GM19455 (cell line): ENCODE measurements around the gene HS6ST2.

Experiments used
- ATAC-seq: cut with Tn5 transposase; IDR thresholded peaks from one replicate; pipeline ENCODE4 v1.9.1; 2021; ENCODE audit not compliant: unreplicated experiment

HS6ST2 gene

GRCh38 chrX:132748268-132748667 is 210.2 kb downstream of the HS6ST2 start:
- ATAC-seq = no peak

GRCh38 chrX:132745593-132745992 is 212.8 kb downstream of the HS6ST2 start:
- no peak for ATAC-seq

GRCh38 chrX:132744470-132744869 is 214.0 kb downstream of the HS6ST2 start:
- no peak for ATAC-seq

- no peak for ATAC-seq
These were observed 215.3 kb downstream of the HS6ST2 start for GRCh38 chrX:132743086-132743485.

GRCh38 chrX:132742246-132742645 is 216.2 kb downstream of the HS6ST2 start:
- ATAC-seq = no peak

GRCh38 chrX:132741689-132742088 is 216.7 kb downstream of the HS6ST2 start:
- ATAC-seq = no peak

GRCh38 chrX:132740316-132741123 is 217.9 kb downstream of the HS6ST2 start:
- no peak for ATAC-seq

GRCh38 chrX:132738951-132739350 is 219.5 kb downstream of the HS6ST2 start:
- ATAC-seq = no peak

- no peak for ATAC-seq
These were observed 220.7 kb downstream of the HS6ST2 start for GRCh38 chrX:132737743-132738142.

- ATAC-seq = no peak
These were observed 226.2 kb downstream of the HS6ST2 start for GRCh38 chrX:132732236-132732635.

- ATAC-seq = no peak
These were observed 227.7 kb downstream of the HS6ST2 start for GRCh38 chrX:132730726-132731125.

GRCh38 chrX:132730266-132730665 is 228.2 kb downstream of the HS6ST2 start:
- no peak for ATAC-seq

- ATAC-seq = no peak
These were observed 230.1 kb downstream of the HS6ST2 start for GRCh38 chrX:132728296-132728695.

- no peak for ATAC-seq
These were observed 239.9 kb downstream of the HS6ST2 start for GRCh38 chrX:132718431-132718958.

GRCh38 chrX:132716006-132716405 is 242.4 kb downstream of the HS6ST2 start:
- no peak for ATAC-seq

- no peak for ATAC-seq
These were observed 243.5 kb downstream of the HS6ST2 start for GRCh38 chrX:132714913-132715312.

- no peak for ATAC-seq
These were observed 246.1 kb downstream of the HS6ST2 start for GRCh38 chrX:132712350-132712749.

GRCh38 chrX:132710656-132711155 is 247.7 kb downstream of the HS6ST2 start:
- no peak for ATAC-seq

GRCh38 chrX:132708529-132708928 is 249.9 kb downstream of the HS6ST2 start:
- no peak for ATAC-seq

GRCh38 chrX:132704769-132705168 is 253.7 kb downstream of the HS6ST2 start:
- no peak for ATAC-seq

- ATAC-seq = no peak
These were observed 264.0 kb downstream of the HS6ST2 start for GRCh38 chrX:132694382-132694781.

GRCh38 chrX:132692526-132692925 is 265.9 kb downstream of the HS6ST2 start:
- no peak for ATAC-seq

- no peak for ATAC-seq
These were observed 266.4 kb downstream of the HS6ST2 start for GRCh38 chrX:132692066-132692465.
